GM18873 (cell line): Measurements from ENCODE around the gene DKK1.
"Not testable (repeated sequence)": the region's sequence is repeated elsewhere in the genome, so short reads cannot be mapped to it uniquely, and the experiment has no call there.

Source experiments
- ATAC-seq: cut with Tn5 transposase; IDR thresholded peaks from one replicate; pipeline ENCODE4 v1.9.1; 2021; ENCODE audit warnings: mild to moderate bottlenecking, moderate library complexity, moderate number of reproducible peaks; ENCODE audit not compliant: unreplicated experiment, low FRiP score

DKK1 gene

DNA sequence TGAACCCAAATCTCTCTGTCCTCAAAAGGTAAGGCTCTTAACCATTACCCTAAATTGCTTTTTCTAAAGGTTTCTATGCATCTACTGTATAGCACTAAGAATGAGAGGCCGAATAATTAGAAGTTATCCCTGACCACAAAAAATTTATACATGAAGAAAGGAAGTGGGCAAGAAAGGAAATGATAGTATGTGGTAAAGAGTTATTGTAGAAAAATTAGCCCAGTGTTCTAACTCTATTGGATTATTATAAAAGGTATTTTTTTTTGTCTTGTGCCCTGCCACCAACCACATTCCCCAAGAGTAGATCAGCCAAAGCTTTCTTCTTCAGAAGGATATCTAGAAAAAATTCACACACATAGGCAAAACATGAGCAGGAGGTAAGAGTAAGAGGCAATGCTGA is 45.4 kb downstream of the DKK1 start:
- ATAC-seq = no peak

DNA sequence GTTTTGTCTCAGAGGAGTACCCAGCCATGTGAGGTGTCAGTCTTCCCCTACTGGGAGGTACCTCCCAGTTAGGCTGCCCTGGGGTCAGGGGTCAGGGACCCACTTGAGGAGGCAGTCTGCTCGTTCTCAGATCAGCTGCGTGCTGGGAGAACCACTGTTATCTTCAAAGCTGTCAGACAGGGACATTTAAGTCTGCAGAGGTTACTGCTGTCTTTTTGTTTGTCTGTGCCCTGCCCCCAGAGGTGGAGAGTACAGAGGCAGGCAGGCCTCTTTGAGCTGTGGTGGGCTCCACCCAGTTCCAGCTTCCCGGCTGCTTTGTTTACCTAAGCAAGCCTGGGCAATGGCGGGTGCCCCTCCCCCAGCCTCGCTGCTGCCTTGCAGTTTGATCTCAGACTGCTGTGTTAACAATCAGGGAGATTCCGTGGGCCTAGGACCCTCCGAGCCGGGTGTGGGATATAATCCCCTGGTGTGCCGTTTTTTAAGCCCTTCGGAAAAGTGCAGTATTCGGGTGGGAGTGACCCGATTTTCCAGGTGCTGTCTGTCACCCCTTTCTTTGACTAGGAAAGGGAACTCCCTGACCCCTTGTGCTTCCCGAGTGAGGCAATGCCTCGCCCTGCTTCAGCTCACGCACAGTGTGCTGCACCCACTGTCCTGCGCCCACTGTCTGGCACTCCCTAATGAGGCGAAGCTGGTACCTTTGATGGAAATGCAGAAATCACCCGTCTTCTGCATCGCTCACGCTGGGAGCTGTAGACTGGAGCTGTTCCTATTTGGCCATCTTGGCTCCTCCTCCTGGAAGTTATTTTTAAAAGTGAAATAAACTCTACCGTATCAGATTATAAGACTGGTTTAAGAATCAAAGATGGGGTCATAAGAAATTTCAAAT is 51.7 kb downstream of the DKK1 start:
- ATAC-seq = not testable (repeated sequence)
